ENCODE data around the gene MAGEA9B. TPM values are rescaled to one million over a fixed set of nuclear protein-coding genes. Genes with fewer than 3 reads are reported as not detected.

MAGEA9B gene
- total RNA-seq, 1 donor from 2014 or later: not detected

DNA sequence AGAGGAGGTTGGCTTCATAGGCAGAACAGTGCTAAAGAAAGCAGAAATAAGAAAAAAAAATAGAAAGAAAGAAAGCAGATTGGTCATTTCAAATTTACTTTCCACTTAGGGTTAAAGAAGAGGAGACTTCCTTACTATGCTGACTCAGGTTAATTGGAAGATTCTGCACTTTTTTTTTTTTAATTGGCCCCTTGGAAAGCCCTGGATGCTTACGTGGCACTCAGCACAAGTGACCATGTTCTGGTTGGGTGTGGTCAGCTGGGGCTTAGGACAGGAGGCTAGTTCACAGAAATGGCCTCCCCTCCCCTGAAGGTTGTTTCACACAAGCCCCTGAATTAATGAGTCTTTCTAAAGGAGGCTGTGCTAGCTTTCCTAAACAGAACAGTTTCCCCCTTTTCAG is 14.5 kb downstream of the MAGEA9B start:
- DNase-seq (ENCODE audit: low read depth, low spot score): no peak
- Mint-ChIP-seq H3K4me3 (no peak overlapping the region), H3K36me3 (ENCODE audit: low read depth) (no peaks in the 10 kb centered on the region), H3K9me3 (peaks cover 2% of the 10 kb centered on the region), H3K27ac (ENCODE audit: unreplicated experiment) (no peak overlapping the region), H3K27me3 (ENCODE audit: low read depth) (no peaks in the 10 kb centered on the region), H3K4me1 (peaks cover 19% of the 10 kb centered on the region)
- TF ChIP-seq, protein P1, sequence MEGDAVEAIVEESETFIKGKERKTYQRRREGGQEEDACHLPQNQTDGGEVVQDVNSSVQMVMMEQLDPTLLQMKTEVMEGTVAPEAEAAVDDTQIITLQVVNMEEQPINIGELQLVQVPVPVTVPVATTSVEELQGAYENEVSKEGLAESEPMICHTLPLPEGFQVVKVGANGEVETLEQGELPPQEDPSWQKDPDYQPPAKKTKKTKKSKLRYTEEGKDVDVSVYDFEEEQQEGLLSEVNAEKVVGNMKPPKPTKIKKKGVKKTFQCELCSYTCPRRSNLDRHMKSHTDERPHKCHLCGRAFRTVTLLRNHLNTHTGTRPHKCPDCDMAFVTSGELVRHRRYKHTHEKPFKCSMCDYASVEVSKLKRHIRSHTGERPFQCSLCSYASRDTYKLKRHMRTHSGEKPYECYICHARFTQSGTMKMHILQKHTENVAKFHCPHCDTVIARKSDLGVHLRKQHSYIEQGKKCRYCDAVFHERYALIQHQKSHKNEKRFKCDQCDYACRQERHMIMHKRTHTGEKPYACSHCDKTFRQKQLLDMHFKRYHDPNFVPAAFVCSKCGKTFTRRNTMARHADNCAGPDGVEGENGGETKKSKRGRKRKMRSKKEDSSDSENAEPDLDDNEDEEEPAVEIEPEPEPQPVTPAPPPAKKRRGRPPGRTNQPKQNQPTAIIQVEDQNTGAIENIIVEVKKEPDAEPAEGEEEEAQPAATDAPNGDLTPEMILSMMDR (conservative IDR thresholded peaks at IDR 0.05): no peak

DNA sequence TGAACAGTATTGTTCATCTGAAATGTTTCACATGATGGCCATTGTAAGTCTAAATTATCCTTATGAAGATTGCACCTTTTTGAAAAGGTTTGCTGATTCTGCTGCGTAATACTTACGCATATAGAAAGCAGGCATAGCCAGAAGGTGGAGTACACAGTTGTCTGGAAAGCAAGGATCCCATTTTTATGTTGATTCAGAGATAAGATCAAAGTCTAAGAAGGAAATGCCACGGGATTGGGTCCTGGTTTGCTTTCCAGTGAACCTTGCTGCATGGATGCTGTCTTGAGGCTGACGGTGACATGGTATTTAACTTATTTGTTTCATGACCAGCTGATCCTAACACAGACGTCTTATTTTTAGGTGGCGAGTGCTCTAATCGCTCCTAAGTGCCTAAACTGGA is 15.5 kb downstream of the MAGEA9B start:
- Mint-ChIP-seq H3K4me1 (peaks cover 19% of the 10 kb centered on the region), H3K4me3 (no peak overlapping the region), H3K9me3 (peaks cover 2% of the 10 kb centered on the region), H3K27ac (ENCODE audit: unreplicated experiment) (no peak overlapping the region), H3K36me3 (ENCODE audit: low read depth) (no peaks in the 10 kb centered on the region), H3K27me3 (ENCODE audit: low read depth) (no peaks in the 10 kb centered on the region)
- TF ChIP-seq, protein P1 (conservative IDR thresholded peaks at IDR 0.05): no peak
- DNase-seq (ENCODE audit: low read depth, low spot score): no peak

DNA sequence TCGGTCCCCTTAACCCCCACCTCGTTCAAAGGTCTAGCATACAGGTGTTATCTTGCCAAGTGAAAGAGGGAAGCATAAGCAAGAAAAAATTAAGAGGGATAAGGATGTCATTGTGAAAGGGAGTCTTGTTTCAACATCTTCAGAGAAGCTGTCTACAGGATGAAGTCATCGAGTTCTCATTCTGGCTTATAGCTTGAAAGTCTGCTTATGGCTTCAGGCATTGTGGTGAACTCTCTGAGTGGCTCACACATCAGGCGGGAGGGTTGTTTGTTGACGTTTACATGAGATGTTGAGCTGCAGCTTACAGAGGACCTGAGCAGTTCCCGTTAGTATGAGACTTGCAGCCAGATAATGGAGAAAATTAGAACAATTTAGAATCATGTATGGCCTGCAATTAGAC is 16.6 kb downstream of the MAGEA9B start:
- TF ChIP-seq, protein P1 (conservative IDR thresholded peaks at IDR 0.05): no peak
- H3K27me3 Mint-ChIP-seq (ENCODE audit: low read depth): no peaks in the 10 kb centered on the region
- no peak for DNase-seq (ENCODE audit: low read depth, low spot score)
- no peak overlapping the region for H3K27ac Mint-ChIP-seq (ENCODE audit: unreplicated experiment)
- peaks cover 19% of the 10 kb centered on the region for H3K4me1 Mint-ChIP-seq
- no peak overlapping the region for H3K4me3 Mint-ChIP-seq
- H3K9me3 Mint-ChIP-seq: peaks cover 2% of the 10 kb centered on the region
- H3K36me3 Mint-ChIP-seq (ENCODE audit: low read depth): no peaks in the 10 kb centered on the region

DNA sequence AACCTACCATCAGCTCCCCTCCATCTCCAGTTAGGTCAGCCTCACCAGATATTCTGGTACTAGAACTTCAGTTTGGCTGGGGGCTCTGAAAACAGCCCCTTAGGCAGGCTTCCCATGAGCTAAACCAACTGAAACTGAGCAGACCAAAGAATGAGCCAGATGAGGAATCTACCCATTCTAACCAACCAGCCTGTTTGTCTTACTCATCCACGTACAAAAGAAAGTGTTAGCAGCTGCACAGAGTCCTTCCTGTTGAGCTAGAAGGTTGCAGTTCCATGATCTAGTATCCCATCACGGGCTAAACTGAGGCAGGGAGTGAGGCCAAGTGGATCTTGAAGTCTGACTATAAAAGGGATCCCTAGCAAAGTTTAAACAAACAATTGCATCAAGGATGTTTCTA is 17.5 kb downstream of the MAGEA9B start:
- Mint-ChIP-seq H3K36me3 (ENCODE audit: low read depth) (no peaks in the 10 kb centered on the region), H3K9me3 (peaks cover 2% of the 10 kb centered on the region), H3K4me1 (peaks cover 19% of the 10 kb centered on the region), H3K4me3 (no peak overlapping the region), H3K27me3 (ENCODE audit: low read depth) (no peaks in the 10 kb centered on the region), H3K27ac (ENCODE audit: unreplicated experiment) (no peak overlapping the region)
- TF ChIP-seq, protein P1 (conservative IDR thresholded peaks at IDR 0.05): no peak
- no peak for DNase-seq (ENCODE audit: low read depth, low spot score)

DNA sequence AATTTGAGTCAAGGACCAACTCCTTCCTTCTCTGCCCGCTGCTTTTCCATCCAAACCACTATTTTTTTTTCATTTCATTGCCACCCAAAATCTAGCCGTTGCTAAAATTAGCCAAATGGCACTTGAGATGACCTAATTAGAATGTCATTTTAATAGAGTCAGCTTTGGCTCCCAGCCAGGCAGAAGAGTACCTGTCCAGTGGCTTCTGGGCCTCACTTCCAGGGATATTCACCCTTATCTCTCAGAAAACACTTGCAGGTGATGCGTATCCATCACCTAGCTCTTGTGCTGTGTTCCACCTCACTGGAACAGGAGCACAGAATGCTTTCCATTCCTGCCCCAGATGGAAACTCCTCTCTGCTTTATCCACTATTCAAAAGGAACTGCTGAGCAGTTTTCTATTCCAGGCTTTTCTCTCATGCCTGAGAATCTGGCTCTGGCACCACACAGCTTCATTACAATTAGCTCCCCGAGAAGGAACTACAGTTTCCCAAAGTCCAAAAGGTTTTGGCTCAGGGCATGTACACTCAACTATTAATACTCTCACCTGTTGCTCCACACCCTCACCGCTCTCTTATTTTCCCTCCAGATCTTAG is 18.5 kb downstream of the MAGEA9B start:
- H3K4me3 Mint-ChIP-seq: no peak overlapping the region
- H3K9me3 Mint-ChIP-seq: peaks cover 2% of the 10 kb centered on the region
- no peaks in the 10 kb centered on the region for H3K36me3 Mint-ChIP-seq (ENCODE audit: low read depth)
- no peak for DNase-seq (ENCODE audit: low read depth, low spot score)
- H3K27ac Mint-ChIP-seq (ENCODE audit: unreplicated experiment): no peak overlapping the region
- peaks cover 19% of the 10 kb centered on the region for H3K4me1 Mint-ChIP-seq
- H3K27me3 Mint-ChIP-seq (ENCODE audit: low read depth): no peaks in the 10 kb centered on the region
- TF ChIP-seq, protein P1 (conservative IDR thresholded peaks at IDR 0.05): no peak
